ENCODE results near the gene CD4.

CD4 gene

GRCh38 chr12:6778574-6779550 is 10.5 kb upstream of the CD4 start:
- DNase-seq: peak; percentile 88

GRCh38 chr12:6779708-6780432 is 9.5 kb upstream of the CD4 start:
- no peak for DNase-seq

GRCh38 chr12:6780573-6780972 is 8.8 kb upstream of the CD4 start:
- DNase-seq: no peak

- DNase-seq: no peak
Measured at GRCh38 chr12:6782119-6782518, 7.2 kb upstream of the CD4 start.

- no peak for DNase-seq
Measured at GRCh38 chr12:6782850-6783566, 6.3 kb upstream of the CD4 start.

GRCh38 chr12:6783828-6784227 is 5.5 kb upstream of the CD4 start:
- no peak for DNase-seq

- no peak for DNase-seq
Measured at GRCh38 chr12:6784296-6784695, 5.0 kb upstream of the CD4 start.

- no peak for DNase-seq
Measured at GRCh38 chr12:6784761-6785160, 4.6 kb upstream of the CD4 start.

GRCh38 chr12:6786416-6787094 is 2.8 kb upstream of the CD4 start:
- no peak for DNase-seq

- no peak for DNase-seq
Measured at GRCh38 chr12:6787309-6787708, 2.0 kb upstream of the CD4 start.

- no peak for DNase-seq
Measured at GRCh38 chr12:6790496-6791150, 1.3 kb downstream of the CD4 start.

GRCh38 chr12:6791931-6792520 is 2.7 kb downstream of the CD4 start:
- no peak for DNase-seq

- DNase-seq: no peak
Measured at GRCh38 chr12:6792522-6793201, 3.3 kb downstream of the CD4 start.

GRCh38 chr12:6795088-6795487 is 5.8 kb downstream of the CD4 start:
- DNase-seq: no peak

- no peak for DNase-seq
Measured at GRCh38 chr12:6796576-6796975, 7.2 kb downstream of the CD4 start.

GRCh38 chr12:6799147-6799546 is 9.8 kb downstream of the CD4 start:
- DNase-seq: no peak

- DNase-seq: no peak
Measured at GRCh38 chr12:6807170-6807569, 17.8 kb downstream of the CD4 start.

GRCh38 chr12:6809056-6809455 is 19.7 kb downstream of the CD4 start:
- DNase-seq: no peak

- no peak for DNase-seq
Measured at GRCh38 chr12:6810758-6811157, 21.4 kb downstream of the CD4 start.

GRCh38 chr12:6813363-6813762 is 24.0 kb downstream of the CD4 start:
- DNase-seq: no peak

GRCh38 chr12:6816598-6816997 is 27.3 kb downstream of the CD4 start:
- DNase-seq: no peak

Measured in activated CD8-positive, alpha-beta memory T cell treated with anti-CD3 and anti-CD28 coated beads, Interleukin-2, amount 50 U/mL, for 4 hours (primary cell).